NCI-H2029 (cell line): ENCODE data around the gene SPDYE2B.
"Not testable (repeated sequence)": the region's sequence is repeated elsewhere in the genome, so short reads cannot be mapped to it uniquely, and the experiment has no call there.

ENCODE experiments used
- DNase-seq: peaks from one replicate; lab custom pipeline; 2025; lab: John Stamatoyannopoulos, UW

Gene SPDYE2B

DNA sequence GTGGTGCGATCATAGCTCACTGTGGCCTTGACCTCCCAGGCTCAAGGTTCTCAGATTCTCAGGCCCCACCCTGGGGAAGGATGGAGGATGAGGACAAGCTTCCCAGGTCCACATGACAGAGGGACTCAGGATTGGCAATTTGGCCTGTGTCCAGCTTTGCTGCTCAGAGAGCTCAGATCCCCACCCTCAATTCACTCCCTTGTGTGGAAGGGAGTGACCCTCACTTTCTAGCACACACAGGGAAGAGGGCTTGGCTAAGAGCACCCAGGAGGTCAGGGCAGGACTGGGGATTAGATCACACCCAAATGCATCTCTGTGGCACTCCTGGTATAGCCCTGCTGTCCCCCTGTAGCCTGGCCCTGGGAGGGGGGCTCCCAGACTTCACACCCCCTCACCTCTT lies 6.7 kb upstream of the SPDYE2B start:
- DNase-seq: not testable (repeated sequence)

DNA sequence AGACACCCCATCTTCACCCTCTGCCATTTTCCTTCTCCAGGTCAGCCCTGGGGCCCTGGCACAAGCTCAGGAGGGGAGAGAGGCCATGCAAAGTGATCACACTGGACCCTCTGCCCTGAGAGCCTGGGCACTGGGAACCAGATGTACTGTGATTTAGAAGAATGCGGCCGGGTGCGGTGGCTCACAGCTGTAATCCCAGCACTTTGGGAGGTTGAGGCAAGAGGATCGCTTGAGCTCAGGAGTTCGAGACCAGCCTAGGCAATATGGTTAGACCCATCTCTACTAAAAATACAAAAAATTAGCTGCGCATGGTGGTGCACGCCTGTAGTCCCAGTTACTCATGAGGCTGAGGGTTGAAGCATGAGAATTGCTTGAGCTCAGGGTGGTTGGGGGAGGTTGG lies 2.3 kb upstream of the SPDYE2B start:
- not testable (repeated sequence) for DNase-seq

DNA sequence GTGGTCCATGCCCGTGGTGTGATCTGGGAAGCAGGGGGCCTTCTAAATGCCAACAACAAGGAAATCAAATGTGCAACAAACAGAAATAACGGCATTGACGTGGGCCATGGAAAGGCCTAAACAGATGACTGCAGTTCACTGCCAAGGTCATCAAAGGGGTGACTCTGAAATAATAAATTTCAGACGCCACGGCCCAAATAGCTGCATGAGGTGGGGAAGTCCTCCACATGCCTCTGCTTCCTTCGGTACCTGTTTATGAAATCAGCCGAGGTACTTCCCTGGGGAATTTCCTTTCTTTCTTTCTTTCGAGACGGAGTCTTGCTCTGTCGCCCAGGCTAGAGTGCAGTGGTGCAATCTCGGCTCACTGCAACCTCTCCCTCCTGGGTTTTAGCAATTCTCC lies 14.6 kb downstream of the SPDYE2B start:
- not testable (repeated sequence) for DNase-seq

DNA sequence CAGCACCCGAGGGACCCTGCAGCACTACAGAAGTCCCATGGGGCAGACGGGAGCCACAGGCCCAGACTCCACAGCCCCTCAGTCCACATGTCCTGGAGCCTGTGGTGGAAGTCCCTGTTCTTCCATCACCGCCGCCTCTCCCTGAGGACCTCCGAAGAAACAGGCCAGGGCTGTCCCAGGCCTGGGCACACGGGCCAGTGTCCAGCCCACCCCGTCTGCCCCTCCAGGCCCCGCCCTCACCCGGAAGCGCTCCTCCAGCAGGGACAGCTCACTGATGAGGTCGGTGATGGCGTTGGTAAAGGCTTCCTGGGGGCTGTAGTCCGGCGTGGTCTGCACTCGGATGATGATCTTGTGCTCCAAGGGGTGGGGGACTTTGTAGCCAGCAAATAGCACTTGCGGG lies 16.7 kb downstream of the SPDYE2B start:
- DNase-seq: not testable (repeated sequence)

DNA sequence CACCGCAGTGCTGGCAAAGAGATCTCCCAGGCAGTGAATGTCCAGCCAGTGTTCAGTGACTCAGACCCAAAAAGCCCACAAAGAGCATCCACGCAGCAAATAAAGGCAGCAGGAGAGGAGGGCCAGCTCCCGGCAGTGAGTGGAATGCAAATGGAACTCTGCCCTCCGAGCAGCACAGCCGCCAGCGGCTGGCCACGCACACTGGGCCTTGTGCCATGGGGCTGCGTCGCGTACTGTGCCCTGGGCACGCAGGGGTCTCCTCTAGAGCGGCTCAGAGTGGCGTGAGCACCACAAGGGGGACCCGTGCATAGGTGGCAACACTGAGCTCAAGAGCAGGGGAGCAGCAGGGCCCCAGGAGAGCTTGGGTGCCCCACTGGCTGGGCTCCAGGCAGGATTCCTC lies 17.4 kb downstream of the SPDYE2B start:
- not testable (repeated sequence) for DNase-seq

DNA sequence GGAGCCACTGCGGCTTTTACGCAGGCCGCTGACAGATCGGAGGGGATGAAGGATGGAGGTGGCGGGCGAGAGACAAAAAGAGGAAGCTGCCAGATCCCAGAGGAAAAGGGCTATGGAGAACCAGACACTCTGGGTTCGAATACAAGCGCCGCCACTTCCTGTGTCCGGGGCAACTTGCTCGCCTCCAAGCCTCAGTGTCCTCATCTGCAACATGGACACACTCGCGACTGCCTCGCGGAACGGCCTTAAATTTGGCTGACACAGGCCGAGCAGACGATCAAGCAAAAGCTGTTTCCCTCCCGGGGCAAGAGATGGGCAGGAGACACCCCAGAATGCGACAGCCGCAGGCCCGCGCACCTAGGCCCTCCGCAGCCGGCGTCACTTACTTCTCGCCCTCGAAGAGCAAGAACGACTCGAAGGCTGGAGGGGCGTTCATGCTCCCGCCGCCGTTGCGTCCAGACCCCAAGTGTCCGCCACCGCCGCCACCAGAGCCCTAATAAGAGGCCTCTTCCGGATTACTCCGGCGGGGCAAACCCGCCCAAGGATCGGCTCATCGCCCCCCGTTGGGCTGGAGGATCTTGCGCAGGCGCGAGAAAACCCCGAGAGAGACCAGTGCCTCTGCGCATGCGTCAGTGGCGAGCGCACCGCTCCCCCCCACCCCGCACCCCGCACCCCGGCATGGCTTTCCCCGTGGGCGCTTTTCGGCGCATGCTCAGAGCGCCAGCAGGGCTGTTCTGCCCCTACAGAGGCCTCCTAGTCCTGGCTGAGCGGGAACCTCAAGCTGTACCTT lies 21.2 kb downstream of the SPDYE2B start, which contains the start of gene POLR2J2:
TSS of gene POLR2J2 (minus strand) at position 498 of the 790 bp plus-strand sequence. CDS start at position 436, 62 bp downstream.
- not testable (repeated sequence) for DNase-seq

DNA sequence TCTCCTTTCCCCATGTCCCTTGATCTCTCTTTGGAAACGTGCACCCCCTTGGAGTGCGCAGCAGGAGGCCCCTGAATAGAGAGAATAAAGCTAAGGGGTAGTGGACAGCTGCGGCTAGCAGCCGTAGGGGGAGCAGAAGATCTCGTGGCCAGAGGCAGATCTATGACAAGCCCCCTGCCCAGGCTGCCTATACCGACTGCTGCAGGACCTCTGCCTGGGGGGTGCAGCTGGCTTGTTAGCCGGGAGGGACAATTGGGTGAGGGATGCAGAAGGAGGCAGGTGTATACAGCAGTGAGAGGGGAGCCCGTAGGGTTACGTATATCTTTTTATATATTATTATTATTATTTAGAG lies 21.8 kb downstream of the SPDYE2B start:
- not testable (repeated sequence) for DNase-seq

DNA sequence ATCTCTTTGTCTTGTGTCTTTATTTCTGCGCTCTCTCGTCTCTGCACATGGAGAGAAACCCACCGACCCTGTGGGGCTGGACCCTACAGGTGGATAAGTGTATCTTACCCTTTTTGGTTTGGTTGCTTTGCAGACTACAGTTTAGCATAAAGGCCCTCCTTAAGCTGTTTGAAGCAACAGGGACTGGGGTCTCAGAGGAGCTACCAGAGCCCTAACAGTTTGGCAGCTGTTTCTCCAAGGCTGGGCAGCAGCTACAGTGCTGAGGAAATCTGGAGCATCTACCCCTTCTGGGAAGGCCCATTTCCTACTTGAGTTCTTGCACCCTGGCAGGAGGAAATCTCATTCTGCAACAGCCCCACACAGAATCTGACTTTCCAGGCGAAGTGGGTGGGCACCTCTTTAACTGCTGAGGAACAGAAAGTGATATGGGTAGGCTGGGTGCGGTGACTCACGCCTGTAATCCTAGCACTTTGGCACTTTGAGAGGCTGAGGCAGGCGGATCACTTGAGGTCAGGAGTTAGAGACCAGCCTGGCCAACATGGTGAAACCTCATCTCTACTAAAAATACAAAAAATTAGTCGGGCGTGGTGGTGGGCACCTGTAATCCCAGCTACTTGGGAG lies 23.4 kb downstream of the SPDYE2B start:
- DNase-seq: not testable (repeated sequence)

DNA sequence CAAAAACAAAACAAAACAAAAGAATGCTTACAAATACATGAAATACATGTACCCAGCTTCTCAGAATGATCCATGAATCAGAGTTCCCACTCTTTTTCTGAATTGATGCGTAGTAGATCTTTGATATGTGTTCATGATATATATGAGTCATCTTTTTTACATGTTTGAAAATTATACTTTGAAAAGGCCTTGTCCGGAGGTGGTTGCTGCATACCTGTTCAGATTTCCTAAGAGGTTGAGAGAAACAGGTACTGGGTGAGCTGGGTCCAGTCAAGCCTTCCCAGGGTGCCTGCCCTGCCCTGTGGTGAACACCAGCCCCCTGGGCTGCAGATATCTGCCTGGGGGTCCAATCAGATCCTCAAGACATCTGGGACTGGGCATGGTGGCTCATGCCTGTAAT lies 25.4 kb downstream of the SPDYE2B start:
- not testable (repeated sequence) for DNase-seq

DNA sequence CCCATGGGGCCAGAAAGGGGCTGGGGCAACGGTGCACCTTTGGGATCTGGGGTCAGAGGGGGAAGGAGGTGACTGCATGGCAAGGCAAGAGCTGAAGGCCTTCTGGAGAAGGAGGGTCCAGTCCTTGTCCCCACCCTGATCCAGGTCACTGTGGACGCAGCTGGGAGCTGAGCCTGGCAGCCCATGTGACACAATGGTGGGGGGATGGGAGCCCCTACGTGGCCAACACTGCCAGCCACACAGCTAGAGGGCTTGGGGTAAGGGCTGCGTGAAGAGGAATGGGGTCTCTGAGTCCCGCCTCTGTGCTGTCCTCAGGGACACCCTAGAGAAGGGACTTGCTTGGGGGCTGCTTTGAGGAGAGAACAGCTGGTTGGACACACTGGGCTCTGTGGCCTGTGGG lies 30.7 kb downstream of the SPDYE2B start:
- not testable (repeated sequence) for DNase-seq

DNA sequence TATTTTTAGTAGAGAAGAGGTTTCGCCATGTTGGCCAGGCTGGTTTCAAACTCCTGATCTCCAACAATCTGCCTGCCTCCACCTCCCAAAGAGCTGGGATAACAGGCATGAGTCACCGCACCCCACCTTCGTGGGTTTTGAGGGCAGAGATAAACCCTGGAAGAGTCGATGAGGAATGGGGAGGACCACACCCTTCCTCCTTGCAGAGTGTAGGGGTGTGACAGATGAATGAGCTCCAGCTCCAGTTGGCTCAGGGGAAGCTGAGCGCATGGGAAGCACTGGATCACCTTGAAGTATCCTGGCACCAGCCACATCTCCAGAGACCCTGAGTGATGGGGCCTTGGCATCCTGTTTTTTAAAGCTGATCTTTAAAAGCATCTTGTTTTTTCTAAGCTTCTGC lies 32.4 kb downstream of the SPDYE2B start:
- not testable (repeated sequence) for DNase-seq

DNA sequence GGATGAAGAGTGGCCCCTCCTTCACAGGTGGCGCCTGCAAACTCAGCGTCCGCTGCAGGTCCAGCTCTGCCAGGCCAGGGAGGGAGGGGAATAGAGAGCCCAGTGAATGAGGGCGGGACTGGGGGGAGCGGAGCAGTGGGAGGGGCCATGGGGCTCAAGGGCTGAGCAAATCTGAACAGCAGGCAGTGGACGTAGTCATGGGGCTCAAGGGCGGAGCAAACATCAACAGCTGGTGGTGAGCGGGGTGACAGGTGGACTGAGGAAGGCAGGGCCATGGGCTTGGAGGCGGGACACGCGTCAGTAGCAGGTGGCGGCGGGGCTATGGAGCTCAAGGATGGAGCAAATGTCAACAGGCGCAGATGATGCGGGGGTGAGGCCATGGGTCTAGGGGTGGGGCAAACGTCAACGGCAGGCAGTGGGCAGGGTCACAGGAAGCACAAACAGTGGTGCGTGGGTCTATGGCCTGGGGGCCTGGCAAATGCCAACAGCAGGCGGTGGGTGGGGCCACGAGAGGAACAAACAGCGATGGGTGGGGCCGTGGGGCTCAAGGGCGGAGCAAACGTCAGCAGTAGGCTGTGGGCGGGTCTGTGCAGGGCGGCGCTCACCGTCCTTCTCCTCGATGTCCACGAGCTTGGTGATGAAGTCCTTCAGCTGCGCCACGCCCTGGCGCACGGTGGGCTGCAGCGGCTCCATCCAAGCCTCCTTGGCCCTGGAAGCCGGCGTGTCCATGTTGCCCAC lies 38.3 kb downstream of the SPDYE2B start:
- not testable (repeated sequence) for DNase-seq

DNA sequence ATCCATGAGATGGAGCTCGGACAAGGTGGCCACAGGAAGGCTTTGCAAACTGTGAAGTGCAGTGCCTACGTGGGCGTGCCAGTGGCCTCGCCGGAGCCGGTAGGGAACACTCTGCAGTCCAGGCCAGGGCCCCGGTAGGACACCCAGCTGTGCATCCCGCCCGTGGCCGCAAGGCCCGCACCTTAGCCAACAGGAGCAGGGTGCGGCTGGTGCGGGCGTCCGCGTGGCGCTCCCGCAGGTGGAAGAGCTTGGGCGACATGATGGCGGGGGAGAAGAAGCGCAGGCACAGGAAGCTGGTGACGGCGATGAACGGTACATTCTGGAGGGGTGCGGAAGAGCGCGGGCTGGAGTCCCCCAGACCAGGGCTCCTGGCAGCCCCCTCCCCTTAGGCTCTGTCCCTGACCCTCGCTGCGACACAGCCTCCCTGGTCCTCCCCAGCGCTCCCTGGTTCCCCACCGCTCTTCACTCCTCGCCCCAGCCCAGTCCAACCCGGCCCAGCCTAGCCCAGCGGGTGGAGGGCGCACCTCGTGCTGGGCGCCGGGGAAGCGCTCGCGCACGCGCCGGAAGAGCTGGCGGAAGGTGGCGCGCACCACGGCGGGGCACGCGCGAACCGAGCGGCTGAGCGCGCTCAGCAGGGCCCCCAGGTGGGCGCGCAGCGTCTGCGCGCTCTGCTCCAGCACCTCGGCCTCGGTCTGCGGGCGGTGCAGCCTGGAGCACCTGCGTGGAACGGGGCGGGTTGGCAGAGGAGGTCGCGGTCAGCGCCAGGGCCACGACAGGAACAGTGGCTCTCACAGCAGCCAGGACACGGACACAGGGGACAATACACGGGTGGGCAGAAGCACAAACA lies 39.5 kb downstream of the SPDYE2B start:
- not testable (repeated sequence) for DNase-seq

DNA sequence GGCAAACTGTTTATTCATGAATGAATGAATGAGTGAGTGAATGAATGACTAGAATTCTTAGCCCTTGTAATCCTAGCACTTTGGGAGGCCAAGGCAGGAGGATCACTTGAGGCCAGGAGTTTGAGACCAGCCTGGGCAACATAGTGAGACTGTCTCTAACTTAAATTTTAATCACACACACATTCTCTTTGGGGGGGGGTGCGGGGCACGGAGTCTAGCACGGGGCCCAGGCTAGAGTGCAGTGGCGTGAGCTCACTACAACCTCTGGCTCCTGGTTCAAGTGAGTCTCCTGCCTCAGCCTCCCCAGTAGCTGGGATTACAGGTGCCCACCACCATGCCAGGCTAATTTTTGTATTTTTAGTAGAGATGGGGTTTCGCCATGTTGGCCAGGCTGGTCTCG lies 40.5 kb downstream of the SPDYE2B start:
- not testable (repeated sequence) for DNase-seq

DNA sequence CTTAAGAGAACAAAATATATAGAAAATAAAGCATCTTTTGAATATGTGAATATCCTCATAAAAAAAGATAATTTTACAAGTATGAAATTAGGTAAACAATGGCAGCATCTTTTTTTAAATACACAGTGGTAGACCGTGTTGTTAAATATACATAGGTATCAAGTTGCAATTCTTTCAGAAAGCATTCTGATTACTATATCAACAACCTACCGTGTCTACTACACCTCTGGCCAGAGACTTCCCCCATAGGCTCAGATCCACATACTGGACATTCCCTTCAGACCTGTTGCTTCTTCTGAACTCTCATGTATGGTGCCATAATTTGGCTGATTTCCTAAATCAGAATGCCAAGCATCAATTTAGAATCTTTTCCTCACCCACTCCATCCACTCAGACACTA lies 43.9 kb downstream of the SPDYE2B start:
- DNase-seq: peak; percentile 0

DNA sequence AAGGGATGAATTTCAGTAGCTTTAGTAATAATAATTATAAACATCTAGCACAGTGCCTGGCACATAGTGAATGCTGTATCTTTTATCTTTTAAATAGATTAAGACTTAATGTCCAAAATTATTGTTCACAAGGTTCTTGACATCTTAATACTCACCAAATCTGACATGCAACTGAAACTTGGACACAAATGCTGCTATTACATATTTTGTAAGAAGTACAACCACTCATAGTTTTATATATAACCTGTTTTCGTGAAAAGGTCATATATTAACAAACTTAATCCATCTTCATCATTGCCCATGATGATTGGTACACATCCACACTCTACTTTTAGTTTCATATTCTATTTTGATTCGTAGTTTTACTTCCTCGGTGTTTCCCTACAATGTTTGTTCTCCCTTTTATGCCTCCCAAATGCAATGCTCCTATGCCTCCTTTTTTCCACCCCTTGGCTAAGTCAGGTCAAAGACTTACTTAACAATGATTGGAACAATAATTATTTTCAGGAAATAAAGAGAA lies 45.0 kb downstream of the SPDYE2B start:
- DNase-seq: not testable (repeated sequence)

DNA sequence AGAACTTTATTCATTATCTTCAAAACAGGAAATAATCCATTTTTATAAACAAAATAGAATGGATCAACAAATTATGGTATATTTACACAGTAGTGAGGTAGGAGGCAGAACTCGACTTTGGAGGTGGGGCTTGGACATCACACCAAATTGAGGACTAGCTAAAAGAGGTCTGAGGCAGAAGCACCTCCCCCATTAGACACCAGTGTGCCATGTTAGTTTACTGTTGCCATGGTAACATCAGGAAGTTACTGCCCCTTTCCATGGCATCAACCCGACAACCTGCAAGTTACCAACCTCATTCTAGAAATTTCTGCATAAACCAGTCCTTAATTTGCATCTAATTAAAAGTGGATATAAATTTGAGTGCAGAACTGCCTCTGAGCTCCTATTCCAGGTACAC lies 45.9 kb downstream of the SPDYE2B start:
- DNase-seq: not testable (repeated sequence)

DNA sequence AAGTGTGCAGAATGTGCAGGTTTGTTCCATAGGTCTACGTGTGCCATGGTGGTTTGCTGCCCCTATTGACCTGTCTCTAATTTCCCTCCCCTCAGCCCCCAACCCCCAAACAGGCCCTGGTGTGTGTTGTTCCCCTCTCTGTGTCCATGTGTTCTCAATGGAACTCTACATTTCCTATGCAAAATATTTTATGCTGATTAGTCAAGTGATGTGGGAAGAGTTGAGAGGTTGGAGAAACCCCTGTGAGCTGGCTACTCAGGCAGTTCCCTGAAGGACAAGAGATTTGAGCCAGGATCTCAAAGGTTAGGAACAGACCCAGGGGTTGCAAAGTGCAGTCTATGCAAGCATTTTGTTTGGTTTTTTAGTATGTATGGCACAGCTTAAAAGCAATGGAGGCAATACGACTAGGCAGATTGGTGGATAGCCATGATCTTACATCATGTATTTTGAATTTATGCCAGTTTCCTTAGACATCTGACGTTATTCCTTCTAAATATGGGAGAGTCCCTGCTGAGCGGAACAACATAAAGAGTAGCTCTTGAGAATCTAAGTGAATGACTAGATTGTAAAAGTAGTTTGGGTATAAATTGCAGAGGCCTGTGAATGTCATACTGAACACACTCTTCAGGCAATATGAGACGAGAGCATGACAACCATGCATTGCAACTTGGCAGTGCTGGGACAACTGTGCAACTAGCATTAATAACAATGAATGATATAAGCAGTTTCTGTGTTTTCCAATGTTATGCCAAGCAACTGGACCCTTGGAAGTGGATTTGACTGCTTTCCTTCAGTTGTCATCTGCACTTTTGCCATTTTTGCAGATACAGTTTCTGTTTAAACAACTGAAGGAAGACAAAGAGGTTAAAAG lies 47.8 kb downstream of the SPDYE2B start:
- DNase-seq: peak; percentile 6

DNA sequence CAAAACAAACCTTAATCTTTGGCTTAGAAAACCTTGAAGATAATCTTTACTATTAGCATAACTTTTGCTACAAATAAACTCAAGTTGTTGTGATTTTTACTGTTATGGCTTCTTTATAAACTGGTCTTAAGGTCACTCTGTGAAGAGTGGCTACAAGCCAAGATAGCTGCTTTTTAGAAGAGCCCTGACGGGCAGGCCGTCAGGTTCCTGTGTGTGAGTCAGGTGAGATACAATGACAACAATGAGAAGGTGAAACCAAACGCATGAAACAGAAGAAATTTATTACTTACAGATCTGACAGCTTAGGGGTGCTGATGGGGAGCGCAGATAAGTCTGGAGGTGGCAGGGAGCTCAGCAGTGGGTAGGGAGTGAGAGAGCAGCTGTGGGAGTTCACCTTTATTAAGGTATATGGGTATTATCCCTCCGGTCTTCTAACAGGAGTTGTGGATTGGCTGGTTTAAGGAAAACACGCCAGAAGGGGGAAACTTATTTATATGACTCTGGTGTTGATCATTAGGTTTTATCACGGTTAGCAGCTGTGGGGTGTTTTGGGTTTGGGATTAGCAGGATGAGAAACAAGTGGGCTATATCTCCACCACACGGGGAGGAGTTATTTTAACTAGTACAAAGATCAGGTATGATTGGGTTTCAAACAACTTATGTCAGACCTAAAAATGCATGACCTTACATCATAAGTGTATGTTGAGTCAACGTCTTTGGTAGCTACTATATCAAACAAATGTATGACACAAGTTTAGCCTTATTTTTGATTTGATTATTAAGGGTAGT lies 49.0 kb downstream of the SPDYE2B start:
- not testable (repeated sequence) for DNase-seq
